GM23338 (cell line): ENCODE results near the gene C10orf71.

ENCODE experiments used
- CREB1 ChIP-seq: fragments of 250-450 bp; sonication (Bioruptor Pico); IDR thresholded peaks from 2 replicates; pipeline ENCODE4 v1.5.0; 2020; ENCODE audit warnings: low read depth, mild to moderate bottlenecking, moderate library complexity
- CTCF ChIP-seq, 2 experiments: fragments of 200-600 bp in 1 of 2; sonication (generic) in 1 of 2; conservative IDR thresholded peaks; 2 replicates each; pipeline versions ENCODE4 v1.5.1 to v1.6.1; 2016 to 2017; ENCODE audit warnings: antibody characterized with exemption in 2 of 2, low read depth in 2 of 2, mild to moderate bottlenecking in 2 of 2, moderate library complexity in 1 of 2
- EZH2 ChIP-seq: fragments of 200-600 bp; sonication (generic); IDR thresholded peaks from one replicate; pipeline ENCODE4 v1.8.0; 2017; ENCODE audit warnings: antibody characterized with exemption, mild to moderate bottlenecking, low read depth; ENCODE audit not compliant: unreplicated experiment
- EZH2phosphoT487 ChIP-seq: fragments of 200-600 bp; sonication (generic); IDR thresholded peaks from one replicate; pipeline ENCODE4 v1.8.1; 2018; ENCODE audit warnings: antibody characterized with exemption; ENCODE audit not compliant: unreplicated experiment
- NANOG ChIP-seq: IDR thresholded peaks from 2 replicates; pipeline ENCODE4 v1.6.1; 2016; ENCODE audit warnings: antibody characterized with exemption, borderline replicate concordance
- POLR2AphosphoS5 ChIP-seq: IDR thresholded peaks from 2 replicates; pipeline ENCODE4 v1.6.1; 2016; ENCODE audit warnings: antibody characterized with exemption, low read depth
- REST ChIP-seq: IDR thresholded peaks from one replicate; pipeline ENCODE4 v1.6.1; 2018; ENCODE audit warnings: antibody characterized with exemption; ENCODE audit not compliant: unreplicated experiment
- STAT1 ChIP-seq: IDR thresholded peaks from one replicate; pipeline ENCODE4 v1.6.1; 2016; ENCODE audit warnings: antibody characterized with exemption; ENCODE audit not compliant: unreplicated experiment
- ZNF114 ChIP-seq: fragments of 250-450 bp; sonication (Bioruptor Pico); IDR thresholded peaks from 2 replicates; pipeline ENCODE4 v1.5.0; 2020; ENCODE audit warnings: mild to moderate bottlenecking, moderate library complexity
- ZNF331 ChIP-seq: fragments of 250-450 bp; sonication (Bioruptor Pico); IDR thresholded peaks from 2 replicates; pipeline ENCODE4 v1.5.0; 2020; ENCODE audit warnings: low read depth, mild to moderate bottlenecking, moderate library complexity
- TF ChIP-seq, protein P1 (sequence below): IDR thresholded peaks from 2 replicates; pipeline ENCODE4 v1.6.1; 2016; ENCODE audit warnings: antibody characterized with exemption

GRCh38 chr10:49334964-49335363, 36.0 kb downstream of the C10orf71 start:
- TF ChIP-seq EZH2 (no peak), CTCF (conservative IDR thresholded peaks at IDR 0.05; ENCODE audit: low read depth in 2 of 2) (no peak), EZH2phosphoT487 (no peak), POLR2AphosphoS5 (no peak), REST (no peak), ZNF114 (CRISPR knock-in tag) (no peak), NANOG (no peak), CREB1 (CRISPR knock-in tag) (no peak), ZNF331 (CRISPR knock-in tag) (no peak), STAT1 (no peak)
- TF ChIP-seq, protein P1, sequence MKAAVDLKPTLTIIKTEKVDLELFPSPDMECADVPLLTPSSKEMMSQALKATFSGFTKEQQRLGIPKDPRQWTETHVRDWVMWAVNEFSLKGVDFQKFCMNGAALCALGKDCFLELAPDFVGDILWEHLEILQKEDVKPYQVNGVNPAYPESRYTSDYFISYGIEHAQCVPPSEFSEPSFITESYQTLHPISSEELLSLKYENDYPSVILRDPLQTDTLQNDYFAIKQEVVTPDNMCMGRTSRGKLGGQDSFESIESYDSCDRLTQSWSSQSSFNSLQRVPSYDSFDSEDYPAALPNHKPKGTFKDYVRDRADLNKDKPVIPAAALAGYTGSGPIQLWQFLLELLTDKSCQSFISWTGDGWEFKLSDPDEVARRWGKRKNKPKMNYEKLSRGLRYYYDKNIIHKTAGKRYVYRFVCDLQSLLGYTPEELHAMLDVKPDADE: no peak
